Fibroblast of lung (primary cell): ENCODE data around the gene EVX1. TPM values are rescaled to one million over a fixed set of nuclear protein-coding genes. Genes with fewer than 3 reads are reported as not detected.

Experiments used
- DNase-seq, 2 donors: peaks; one replicate each; pipeline versions ENCODE4 v3.0.0 to v3.0.0-alpha.2; 2010; ENCODE audit warnings: low read depth in 2 of 2
- H2AFZ ChIP-seq: 2 replicates; pipeline ENCODE4 v1.5.1; 2012; ENCODE audit warnings: low read length, control low read depth, inconsistent platforms
- H3K27ac ChIP-seq: 2 replicates; pipeline ENCODE4 v1.5.1; 2011; ENCODE audit warnings: low read length, control low read depth; ENCODE audit not compliant: insufficient read depth
- H3K27me3 ChIP-seq: 2 replicates; pipeline ENCODE4 v1.5.1; 2011; ENCODE audit warnings: mild to moderate bottlenecking, low read length; ENCODE audit not compliant: control insufficient read depth, insufficient read depth
- H3K36me3 ChIP-seq: 2 replicates; pipeline ENCODE4 v1.5.1; 2011; ENCODE audit warnings: low read length; ENCODE audit not compliant: control insufficient read depth, insufficient read depth
- H3K4me1 ChIP-seq: 2 replicates; pipeline ENCODE4 v1.5.1; 2011; ENCODE audit warnings: low read length; ENCODE audit not compliant: control insufficient read depth, insufficient read depth; ENCODE audit errors: extremely low read depth
- H3K4me2 ChIP-seq: 2 replicates; pipeline ENCODE4 v1.5.1; 2011; ENCODE audit warnings: low read length, control low read depth; ENCODE audit not compliant: insufficient read depth; ENCODE audit errors: extremely low read depth
- H3K4me3 ChIP-seq, 4 experiments: fragments of 200-600 bp in 1 of 4; sonication (generic) in 1 of 4; replicated peaks in 1 of 4; 2 replicates each; pipeline ENCODE4 v1.5.1; 2011 to 2016; ENCODE audit warnings: low read length in 4 of 4, low read depth in 3 of 4, mild to moderate bottlenecking in 3 of 4, control low read depth in 2 of 4, inconsistent platforms in 1 of 4, mixed read lengths in 1 of 4; ENCODE audit not compliant: insufficient read depth in 1 of 4; ENCODE audit errors: control extremely low read depth in 1 of 4
- H3K79me2 ChIP-seq: 2 replicates; pipeline ENCODE4 v1.5.1; 2012; ENCODE audit warnings: mild to moderate bottlenecking, low read length, inconsistent platforms; ENCODE audit not compliant: control insufficient read depth, insufficient read depth
- H3K9ac ChIP-seq: 2 replicates; pipeline ENCODE4 v1.5.1; 2011; ENCODE audit warnings: mild to moderate bottlenecking, low read length, control low read depth; ENCODE audit not compliant: insufficient read depth
- H3K9me3 ChIP-seq: 2 replicates; pipeline ENCODE4 v1.5.1; 2012; ENCODE audit warnings: low read depth, low read length; ENCODE audit not compliant: control insufficient read depth, insufficient read depth
- H4K20me1 ChIP-seq: 2 replicates; pipeline ENCODE4 v1.5.1; 2011; ENCODE audit warnings: low read length; ENCODE audit not compliant: control insufficient read depth, insufficient read depth; ENCODE audit errors: extremely low read depth
- CTCF ChIP-seq, 2 donors: IDR thresholded peaks in 1 of 2; conservative IDR thresholded peaks in 1 of 2; 1 replicate in 1 of 2; 2 replicates in 1 of 2; pipeline ENCODE4 v1.5.1; 2011 to 2012; ENCODE audit warnings: low read length in 2 of 2, control low read depth in 1 of 2, inconsistent platforms in 1 of 2, low read depth in 1 of 2, mild to moderate bottlenecking in 1 of 2
- EZH2 ChIP-seq: IDR thresholded peaks from 2 replicates; pipeline ENCODE4 v1.5.1; 2012; ENCODE audit warnings: low read length, control low read depth, mild to moderate bottlenecking; ENCODE audit errors: missing control alignments
- polyA plus RNA-seq, 2 donors: library from polyadenylated mRNA; depleted of rRNA in 1 of 2; stranded (reverse) in 1 of 2; unstranded in 1 of 2; fragments of >200 nt; gene quantifications; 2 replicates each; pipeline ENCODE4 v1.2.1, GENCODE V29; 2011 to 2012; ENCODE audit warnings: missing spikeins in 1 of 2
- total RNA-seq: library from RNA; depleted of rRNA; stranded (reverse); fragments of >200 nt; gene quantifications from 2 replicates; pipeline ENCODE4 v1.2.1, GENCODE V29; 2014

Gene EVX1
- total and polyA plus RNA-seq, 2 donors (not counting 1 experiment from before 2014, with no cell fraction given): not detected

DNA sequence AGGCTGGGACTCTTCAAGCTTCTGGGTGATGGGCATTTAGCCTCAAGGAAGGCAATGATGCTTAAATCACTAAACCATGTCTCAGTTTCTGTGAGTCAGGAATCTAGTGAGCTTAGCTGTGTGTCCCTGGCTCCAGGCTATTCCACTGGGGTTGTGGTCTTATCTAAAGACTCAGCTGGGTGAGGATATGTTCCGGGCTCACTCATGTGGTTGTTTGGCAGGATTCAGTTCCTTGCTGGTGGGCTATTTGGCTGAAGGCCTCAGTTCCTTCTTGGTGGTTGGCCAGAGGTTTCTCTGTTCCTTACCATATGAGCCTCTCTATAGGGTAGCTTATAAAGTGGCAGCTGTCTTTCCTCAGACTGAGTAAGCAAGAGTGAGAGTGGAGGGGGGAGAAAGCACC lies 12.0 kb downstream of the EVX1 start:
- Histone ChIP-seq H4K20me1 (no peaks in the 10 kb centered on the region), H3K27me3 (peaks cover 43% of the 10 kb centered on the region), H3K9ac (no peak overlapping the region), H3K27ac (no peak overlapping the region), H3K79me2 (no peaks in the 10 kb centered on the region), H3K36me3 (no peaks in the 10 kb centered on the region), H3K9me3 (no peaks in the 10 kb centered on the region), H3K4me3 (no peak overlapping the region), H3K4me1 (no peaks in the 10 kb centered on the region), H3K4me2 (no peak overlapping the region), H2AFZ (no peak overlapping the region)
- no peak for DNase-seq
- TF ChIP-seq EZH2: no peak
- no peak for TF ChIP-seq CTCF (conservative IDR thresholded peaks at IDR 0.05 in 1 of 2, IDR thresholded peaks at IDR 0.05 in 1 of 2; ENCODE audit: low read depth in 1 of 2, low read length in 2 of 2)

DNA sequence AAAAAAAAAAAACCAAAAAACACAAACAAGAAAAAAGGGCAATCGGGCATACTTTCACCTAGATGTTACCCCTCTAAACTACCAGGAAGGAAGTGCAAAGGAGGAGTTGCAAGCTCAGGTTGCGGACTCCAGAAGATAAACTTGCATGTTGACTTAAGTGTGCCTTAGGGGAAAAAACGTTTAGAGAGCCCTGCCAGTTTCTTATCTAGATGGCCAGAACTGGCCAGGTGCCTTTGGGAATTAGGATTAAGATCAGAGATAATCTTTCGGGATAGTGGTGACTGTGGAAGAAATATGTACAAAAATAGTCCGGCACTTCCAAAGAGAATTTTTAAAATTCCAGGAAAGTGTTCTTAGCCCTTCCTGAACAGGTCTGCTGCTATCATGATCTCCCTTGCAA lies 17.6 kb downstream of the EVX1 start:
- no peak for DNase-seq
- no peak overlapping the region for H3K27ac ChIP-seq
- no peaks in the 10 kb centered on the region for H3K36me3 ChIP-seq
- H3K9ac ChIP-seq: no peak overlapping the region
- no peaks in the 10 kb centered on the region for H4K20me1 ChIP-seq
- no peak overlapping the region for H3K4me3 ChIP-seq
- H3K9me3 ChIP-seq: no peaks in the 10 kb centered on the region
- no peak overlapping the region for H3K4me2 ChIP-seq
- H2AFZ ChIP-seq: no peak overlapping the region
- no peaks in the 10 kb centered on the region for H3K79me2 ChIP-seq
- no peaks in the 10 kb centered on the region for H3K27me3 ChIP-seq
- no peak for TF ChIP-seq CTCF (conservative IDR thresholded peaks at IDR 0.05 in 1 of 2, IDR thresholded peaks at IDR 0.05 in 1 of 2; ENCODE audit: low read depth in 1 of 2, low read length in 2 of 2)
- no peak for TF ChIP-seq EZH2
- no peaks in the 10 kb centered on the region for H3K4me1 ChIP-seq

GRCh38 chr7:27262121-27262520 lies 19.5 kb downstream of the EVX1 start:
- Histone ChIP-seq H3K27me3 (no peaks in the 10 kb centered on the region), H3K27ac (no peak overlapping the region), H3K9me3 (no peaks in the 10 kb centered on the region), H3K4me2 (no peak overlapping the region), H4K20me1 (no peaks in the 10 kb centered on the region), H3K4me3 (no peak overlapping the region), H3K36me3 (no peaks in the 10 kb centered on the region), H3K79me2 (no peaks in the 10 kb centered on the region), H3K4me1 (no peaks in the 10 kb centered on the region), H2AFZ (no peak overlapping the region), H3K9ac (no peak overlapping the region)
- no peak for DNase-seq
- TF ChIP-seq EZH2 (no peak), CTCF (conservative IDR thresholded peaks at IDR 0.05 in 1 of 2, IDR thresholded peaks at IDR 0.05 in 1 of 2; ENCODE audit: low read depth in 1 of 2, low read length in 2 of 2) (no peak)
